CD14-positive monocyte (primary cell): ENCODE measurements around the gene CPT1C. TPM values are rescaled to one million over a fixed set of nuclear protein-coding genes. Genes with fewer than 3 reads are reported as not detected.

ENCODE experiments used
- DNase-seq, 3 donors: peaks; one replicate each; pipeline ENCODE4 v3.0.0-alpha.2; 2011 to 2022
- H2AFZ ChIP-seq: 2 replicates; pipeline ENCODE4 v1.6.0; 2012; ENCODE audit warnings: mild to moderate bottlenecking, low read depth, low read length, inconsistent platforms; ENCODE audit not compliant: insufficient read depth, poor library complexity, severe bottlenecking
- H3K27ac ChIP-seq, 2 donors: 1 replicate in 1 of 2; 2 replicates in 1 of 2; pipeline ENCODE4 v1.5.1; 2012 to 2013; ENCODE audit warnings: low read length in 2 of 2, control low read depth in 1 of 2, inconsistent platforms in 1 of 2, low read depth in 1 of 2, mild to moderate bottlenecking in 1 of 2
- H3K27me3 ChIP-seq, 2 donors: one replicate each; pipeline versions ENCODE4 v1.6.0 to v1.6.1; 2011 to 2013; ENCODE audit warnings: low read length in 2 of 2; ENCODE audit not compliant: control insufficient read depth in 2 of 2, insufficient read depth in 2 of 2
- H3K36me3 ChIP-seq, 2 donors: replicated peaks in 1 of 2; 1 replicate in 1 of 2; 2 replicates in 1 of 2; pipeline versions ENCODE4 v1.5.1 to v1.6.1; 2012 to 2013; ENCODE audit warnings: low read length in 2 of 2, control low read depth in 1 of 2, inconsistent platforms in 1 of 2, mild to moderate bottlenecking in 1 of 2; ENCODE audit not compliant: insufficient read depth in 2 of 2, control insufficient read depth in 1 of 2
- H3K4me1 ChIP-seq, 2 donors: 1 replicate in 1 of 2; 2 replicates in 1 of 2; pipeline versions ENCODE4 v1.5.1 to v1.6.1; 2012 to 2013; ENCODE audit warnings: low read length in 2 of 2, control low read depth in 1 of 2, inconsistent platforms in 1 of 2, mild to moderate bottlenecking in 1 of 2, moderate library complexity in 1 of 2; ENCODE audit not compliant: insufficient read depth in 2 of 2, control insufficient read depth in 1 of 2
- H3K4me2 ChIP-seq: replicated peaks from 2 replicates; pipeline ENCODE3; 2012; ENCODE audit warnings: low read length, moderate library complexity, mild to moderate bottlenecking; ENCODE audit not compliant: poor library complexity, severe bottlenecking; ENCODE audit errors: extremely low read depth
- H3K4me3 ChIP-seq, 3 experiments: fragments of 200-600 bp in 1 of 3; sonication (generic) in 1 of 3; replicated peaks in 1 of 3; 1 replicate in 2 of 3; 2 replicates in 1 of 3; pipeline ENCODE4 v1.5.1; 2011 to 2013; ENCODE audit warnings: low read length in 3 of 3, mild to moderate bottlenecking in 3 of 3, control low read depth in 2 of 3, low read depth in 2 of 3, inconsistent platforms in 1 of 3, moderate library complexity in 1 of 3
- H3K79me2 ChIP-seq: 2 replicates; pipeline ENCODE4 v1.6.0; 2012; ENCODE audit warnings: mild to moderate bottlenecking, control low read depth, inconsistent platforms, low read length, moderate library complexity; ENCODE audit not compliant: insufficient read depth
- H3K9ac ChIP-seq: 2 replicates; pipeline ENCODE4 v1.6.0; 2017; ENCODE audit warnings: low read length, mild to moderate bottlenecking; ENCODE audit not compliant: insufficient read depth, poor library complexity, severe bottlenecking
- H3K9me3 ChIP-seq, 2 donors: replicated peaks in 1 of 2; 1 replicate in 1 of 2; 2 replicates in 1 of 2; pipeline versions ENCODE4 v1.5.1 to v1.6.1; 2012 to 2013; ENCODE audit warnings: low read length in 2 of 2, control low read depth in 1 of 2; ENCODE audit not compliant: control insufficient read depth in 1 of 2, insufficient read depth in 1 of 2
- H4K20me1 ChIP-seq: 2 replicates; pipeline ENCODE4 v1.6.0; 2012; ENCODE audit warnings: mild to moderate bottlenecking, low read length, control low read depth, moderate library complexity; ENCODE audit not compliant: insufficient read depth
- H3K27ac Mint-ChIP-seq, 7 donors: one replicate each; pipeline ENCODE4 v1.8.0; 2020; ENCODE audit warnings: mild to moderate bottlenecking in 7 of 7, mixed read lengths in 7 of 7, moderate library complexity in 6 of 7, inconsistent platforms in 2 of 7
- H3K27me3 Mint-ChIP-seq, 3 donors: one replicate each; pipeline ENCODE4 v1.8.0; 2021 to 2022; ENCODE audit warnings: low read depth in 3 of 3, mild to moderate bottlenecking in 3 of 3, mixed read lengths in 3 of 3, moderate library complexity in 3 of 3, inconsistent platforms in 1 of 3
- H3K36me3 Mint-ChIP-seq, 2 donors: one replicate each; pipeline ENCODE4 v1.8.0; 2020; ENCODE audit warnings: mixed read lengths in 2 of 2, inconsistent platforms in 1 of 2, mild to moderate bottlenecking in 1 of 2
- H3K4me1 Mint-ChIP-seq: one replicate; pipeline ENCODE4 v1.8.0; 2020; ENCODE audit warnings: mild to moderate bottlenecking, mixed read lengths
- H3K4me3 Mint-ChIP-seq, 2 donors: one replicate each; pipeline ENCODE4 v1.8.0; 2020; ENCODE audit warnings: mild to moderate bottlenecking in 2 of 2, mixed read lengths in 2 of 2, moderate library complexity in 1 of 2
- H3K9me3 Mint-ChIP-seq, 7 donors: one replicate each; pipeline ENCODE4 v1.8.0; 2020 to 2022; ENCODE audit warnings: mixed read lengths in 7 of 7, mild to moderate bottlenecking in 6 of 7, moderate library complexity in 6 of 7, inconsistent platforms in 2 of 7
- WGBS: methylation state at CpG from one replicate; pipeline ENCODE4 v1.1.5; 2013; ENCODE audit warnings: missing lambda C conversion rate; ENCODE audit not compliant: insufficient coverage; 5-methylcytosine and 5-hydroxymethylcytosine counted together
- intact Hi-C, 2 donors: fragments of 100-400 bp; cut with micrococcal nuclease; formaldehyde crosslinking; loops; one replicate each; pipeline versions ENCODE4 v1.15.0 to v1.15.1; 2023
- polyA plus RNA-seq, 3 donors: library from polyadenylated mRNA; depleted of rRNA in 1 of 3; unstranded in 2 of 3; stranded (reverse) in 1 of 3; fragments of 300-500 nt in 2 of 3; fragments of >200 nt in 1 of 3; fragmentation: Illumina TruSeq in 2 of 3; gene quantifications; 1 replicate in 2 of 3; 2 replicates in 1 of 3; pipeline ENCODE4 v1.2.3, GENCODE V29; 2012 to 2021
- TF ChIP-seq, protein P1 (sequence below): fragments of 200-600 bp; IDR thresholded peaks from one replicate; pipeline ENCODE4 v1.8.0; 2022; ENCODE audit warnings: antibody characterized with exemption, mild to moderate bottlenecking

CPT1C gene
- polyA plus RNA-seq, 3 donors = not detected

GRCh38 chr19:49676784-49677230, 14.1 kb upstream of the CPT1C start:
- Mint-ChIP-seq H3K4me3 (peak overlapping the region; percentile 96), H3K36me3 (peaks cover 7 to 12% of the 10 kb centered on the region in 2 donors), H3K27me3 (peaks cover 0 to 5% (median 0%) of the 10 kb centered on the region in 3 donors), H3K9me3 (peaks cover 0 to 2% (median 0%) of the 10 kb centered on the region in 7 donors), H3K27ac (peak overlapping the region; percentile 98 to 100 (median 100)), H3K4me1 (peaks cover 25% of the 10 kb centered on the region)
- Histone ChIP-seq H3K9me3 (no peaks in the 10 kb centered on the region), H4K20me1 (peaks cover 25% of the 10 kb centered on the region), H3K9ac (peak overlapping the region; percentile 84), H3K79me2 (peaks cover 37% of the 10 kb centered on the region), H3K4me2 (peak overlapping the region; percentile 100), H3K36me3 (peaks cover 2 to 6% of the 10 kb centered on the region in 2 donors), H3K4me1 (peaks cover 29 to 38% of the 10 kb centered on the region in 2 donors), H3K27ac (peak overlapping the region; percentile 91 to 98), H2AFZ (peak overlapping the region; percentile 79), H3K4me3 (peak overlapping the region; percentile 92 to 98 (median 93)), H3K27me3 (no peaks in the 10 kb centered on the region)
- DNase-seq = peak; percentile 99 to 100 (median 100)
- TF ChIP-seq, protein P1, sequence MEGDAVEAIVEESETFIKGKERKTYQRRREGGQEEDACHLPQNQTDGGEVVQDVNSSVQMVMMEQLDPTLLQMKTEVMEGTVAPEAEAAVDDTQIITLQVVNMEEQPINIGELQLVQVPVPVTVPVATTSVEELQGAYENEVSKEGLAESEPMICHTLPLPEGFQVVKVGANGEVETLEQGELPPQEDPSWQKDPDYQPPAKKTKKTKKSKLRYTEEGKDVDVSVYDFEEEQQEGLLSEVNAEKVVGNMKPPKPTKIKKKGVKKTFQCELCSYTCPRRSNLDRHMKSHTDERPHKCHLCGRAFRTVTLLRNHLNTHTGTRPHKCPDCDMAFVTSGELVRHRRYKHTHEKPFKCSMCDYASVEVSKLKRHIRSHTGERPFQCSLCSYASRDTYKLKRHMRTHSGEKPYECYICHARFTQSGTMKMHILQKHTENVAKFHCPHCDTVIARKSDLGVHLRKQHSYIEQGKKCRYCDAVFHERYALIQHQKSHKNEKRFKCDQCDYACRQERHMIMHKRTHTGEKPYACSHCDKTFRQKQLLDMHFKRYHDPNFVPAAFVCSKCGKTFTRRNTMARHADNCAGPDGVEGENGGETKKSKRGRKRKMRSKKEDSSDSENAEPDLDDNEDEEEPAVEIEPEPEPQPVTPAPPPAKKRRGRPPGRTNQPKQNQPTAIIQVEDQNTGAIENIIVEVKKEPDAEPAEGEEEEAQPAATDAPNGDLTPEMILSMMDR = no peak
- WGBS = under 1% methylated on average over 30 of the region's 34 CpGs
- intact Hi-C loops = loop anchor here (2.0 to 10.0 kb wide), 7 partner anchors 34 to 205 kb away; partner anchors contain the start of genes PRR12 (in 2 of the 2), RPS11 (in 2 of the 2), SCAF1 (in 2 of the 2) and AKT1S1 (in 1 of the 2)

- H3K4me1 ChIP-seq = peaks cover 24 to 38% of the 10 kb centered on the region in 2 donors
- peaks cover 19% of the 10 kb centered on the region for H3K4me1 Mint-ChIP-seq
These were observed 13.6 kb upstream of the CPT1C start, which contains the start of gene PRMT1 for GRCh38 chr19:49677231-49677900. Gene PRMT1 (plus strand): TSS chr19:49677271. CDS start chr19:49677281, 10 bp downstream.

More at GRCh38 chr19:49677231-49677900, 13.6 kb upstream of the CPT1C start, which contains the start of gene PRMT1:
- H3K4me3 ChIP-seq = peak within 1 kb of the TSS; percentile 92 to 98 (median 93)
- no peaks in the 10 kb centered on the region for H3K9me3 ChIP-seq
- 0% methylated on average over 27 of the region's 57 CpGs for WGBS
- Mint-ChIP-seq H3K4me3 (peak within 1 kb of the TSS; percentile 96), H3K9me3 (peaks cover 0 to 2% (median 0%) of the 10 kb centered on the region in 7 donors), H3K27me3 (peaks cover 0 to 5% (median 0%) of the 10 kb centered on the region in 3 donors), H3K36me3 (peaks cover 13 to 17% of the 10 kb centered on the region in 2 donors), H3K27ac (peak within 1 kb of the TSS; percentile 98 to 100 (median 100))
- peaks cover 7 to 8% of the 10 kb centered on the region in 2 donors for H3K36me3 ChIP-seq
- H3K27ac ChIP-seq = peak within 1 kb of the TSS; percentile 91 to 98
- no peaks in the 10 kb centered on the region for H3K27me3 ChIP-seq
- H3K9ac ChIP-seq = peak within 1 kb of the TSS; percentile 84
- TF ChIP-seq, protein P1 = no peak
- H2AFZ ChIP-seq = peak within 1 kb of the TSS; percentile 79
- H3K4me2 ChIP-seq = peak within 1 kb of the TSS; percentile 100
- DNase-seq = no peak
- H4K20me1 ChIP-seq = peaks cover 25% of the 10 kb centered on the region
- H3K79me2 ChIP-seq = peaks cover 37% of the 10 kb centered on the region
- intact Hi-C loops = loop anchor here (2.0 to 10.0 kb wide), 7 partner anchors 35 to 205 kb away; partner anchors contain the start of genes PRR12 (in 2 of the 2), RPS11 (in 2 of the 2), SCAF1 (in 2 of the 2) and AKT1S1 (in 1 of the 2)
